Mammary epithelial cell (primary cell): ENCODE data around the gene PRKCSH.

Source experiments
- EZH2 ChIP-seq: IDR thresholded peaks from 2 replicates; pipeline ENCODE4 v1.6.1; 2012; ENCODE audit warnings: low read length, inconsistent platforms, borderline replicate concordance
- TF ChIP-seq, protein P1 (sequence below), 2 donors: IDR thresholded peaks in 1 of 2; conservative IDR thresholded peaks in 1 of 2; 2 replicates each; pipeline ENCODE4 v1.5.1; 2011 to 2012; ENCODE audit warnings: inconsistent platforms in 2 of 2, low read length in 2 of 2, mild to moderate bottlenecking in 2 of 2, control low read depth in 1 of 2, low read depth in 1 of 2; ENCODE audit not compliant: insufficient read depth in 1 of 2; ENCODE audit errors: extremely low read depth in 1 of 2

- TF ChIP-seq, protein P1, sequence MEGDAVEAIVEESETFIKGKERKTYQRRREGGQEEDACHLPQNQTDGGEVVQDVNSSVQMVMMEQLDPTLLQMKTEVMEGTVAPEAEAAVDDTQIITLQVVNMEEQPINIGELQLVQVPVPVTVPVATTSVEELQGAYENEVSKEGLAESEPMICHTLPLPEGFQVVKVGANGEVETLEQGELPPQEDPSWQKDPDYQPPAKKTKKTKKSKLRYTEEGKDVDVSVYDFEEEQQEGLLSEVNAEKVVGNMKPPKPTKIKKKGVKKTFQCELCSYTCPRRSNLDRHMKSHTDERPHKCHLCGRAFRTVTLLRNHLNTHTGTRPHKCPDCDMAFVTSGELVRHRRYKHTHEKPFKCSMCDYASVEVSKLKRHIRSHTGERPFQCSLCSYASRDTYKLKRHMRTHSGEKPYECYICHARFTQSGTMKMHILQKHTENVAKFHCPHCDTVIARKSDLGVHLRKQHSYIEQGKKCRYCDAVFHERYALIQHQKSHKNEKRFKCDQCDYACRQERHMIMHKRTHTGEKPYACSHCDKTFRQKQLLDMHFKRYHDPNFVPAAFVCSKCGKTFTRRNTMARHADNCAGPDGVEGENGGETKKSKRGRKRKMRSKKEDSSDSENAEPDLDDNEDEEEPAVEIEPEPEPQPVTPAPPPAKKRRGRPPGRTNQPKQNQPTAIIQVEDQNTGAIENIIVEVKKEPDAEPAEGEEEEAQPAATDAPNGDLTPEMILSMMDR (conservative IDR thresholded peaks at IDR 0.05 in 1 of 2, IDR thresholded peaks at IDR 0.05 in 1 of 2; ENCODE audit: extremely low read depth in 1 of 2, insufficient read depth in 1 of 2, low read depth in 1 of 2, low read length in 2 of 2) = no peak
- TF ChIP-seq EZH2 = no peak
Measured at GRCh38 chr19:11423791-11424181, 11.6 kb upstream of the PRKCSH start.
